CD4-positive, alpha-beta T cell treated with Interleukin-15 for 1 hour (primary cell): ENCODE measurements around the gene COPS6.

ENCODE experiments used
- DNase-seq: peaks from one replicate; pipeline ENCODE4 v3.0.0-alpha.2; 2020

The COPS6 gene

GRCh38 chr7:100080907-100081534 lies 7.7 kb upstream of the COPS6 start:
- DNase-seq: no peak

- peak; percentile 99 for DNase-seq
Measured at GRCh38 chr7:100081535-100082102, 7.2 kb upstream of the COPS6 start, which contains the start of gene ZNF3. Gene ZNF3, minus strand, starts transcription at chr7:100081723. Its CDS starts 4,366 bp downstream, at chr7:100077357.

DNA sequence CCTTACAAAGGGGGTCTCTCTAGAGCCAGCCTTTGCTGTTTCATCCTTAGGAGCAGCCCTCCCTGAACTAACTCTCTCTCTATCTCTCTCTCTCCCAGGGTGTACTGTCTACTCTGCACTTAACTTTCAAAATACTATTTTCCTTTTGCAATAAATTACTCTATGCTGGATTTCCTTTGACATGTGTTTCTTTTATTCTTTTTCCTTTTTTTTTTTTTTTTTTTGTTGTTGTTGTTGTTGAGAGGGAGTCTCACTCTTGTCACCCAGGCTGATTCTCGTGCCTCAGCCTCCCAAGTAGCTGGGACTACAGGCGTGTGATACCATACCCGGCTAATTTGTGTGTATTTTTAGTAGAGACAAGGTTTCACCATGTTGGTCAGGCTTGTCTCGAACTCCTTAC lies 5.8 kb upstream of the COPS6 start:
- DNase-seq: no peak

GRCh38 chr7:100085515-100085914 lies 3.3 kb upstream of the COPS6 start:
- no peak for DNase-seq

- DNase-seq: no peak
Measured at GRCh38 chr7:100087055-100087750, 1.6 kb upstream of the COPS6 start.

GRCh38 chr7:100088095-100088620 lies 611 bp upstream of the COPS6 start:
- no peak for DNase-seq

DNA sequence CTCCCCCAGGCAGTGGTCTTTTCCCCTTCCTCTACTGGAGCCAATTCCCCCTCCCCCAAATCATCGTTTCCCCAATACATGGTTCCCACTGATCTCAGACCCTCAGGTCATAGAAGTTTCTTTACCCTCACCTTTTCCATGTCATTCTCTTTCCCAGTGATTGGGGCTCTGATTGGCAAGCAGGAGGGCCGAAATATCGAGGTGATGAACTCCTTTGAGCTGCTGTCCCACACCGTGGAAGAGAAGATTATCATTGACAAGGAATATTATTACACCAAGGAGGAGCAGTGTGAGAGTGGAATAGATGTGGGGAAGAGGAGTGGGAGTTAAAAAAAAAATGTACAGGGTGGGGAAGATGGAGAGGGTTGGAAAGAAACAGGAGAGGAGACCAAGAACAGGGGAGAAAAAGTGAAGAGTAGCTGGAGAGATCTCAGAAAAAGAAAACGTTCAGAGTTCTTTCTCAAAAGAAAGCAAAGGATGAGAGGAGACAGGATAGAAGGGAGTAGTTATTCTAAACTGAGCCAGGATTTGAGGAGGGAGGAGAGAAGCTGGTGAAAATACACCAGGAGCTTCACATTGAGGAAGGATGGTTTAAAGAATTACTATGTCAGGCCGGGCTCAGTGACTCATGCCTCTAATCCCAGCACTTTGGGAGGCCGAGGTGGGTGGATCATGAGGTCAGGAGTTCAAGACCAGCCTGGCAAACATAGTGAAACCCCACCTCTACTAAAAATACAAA lies 858 bp downstream of the COPS6 start:
- no peak for DNase-seq

DNA sequence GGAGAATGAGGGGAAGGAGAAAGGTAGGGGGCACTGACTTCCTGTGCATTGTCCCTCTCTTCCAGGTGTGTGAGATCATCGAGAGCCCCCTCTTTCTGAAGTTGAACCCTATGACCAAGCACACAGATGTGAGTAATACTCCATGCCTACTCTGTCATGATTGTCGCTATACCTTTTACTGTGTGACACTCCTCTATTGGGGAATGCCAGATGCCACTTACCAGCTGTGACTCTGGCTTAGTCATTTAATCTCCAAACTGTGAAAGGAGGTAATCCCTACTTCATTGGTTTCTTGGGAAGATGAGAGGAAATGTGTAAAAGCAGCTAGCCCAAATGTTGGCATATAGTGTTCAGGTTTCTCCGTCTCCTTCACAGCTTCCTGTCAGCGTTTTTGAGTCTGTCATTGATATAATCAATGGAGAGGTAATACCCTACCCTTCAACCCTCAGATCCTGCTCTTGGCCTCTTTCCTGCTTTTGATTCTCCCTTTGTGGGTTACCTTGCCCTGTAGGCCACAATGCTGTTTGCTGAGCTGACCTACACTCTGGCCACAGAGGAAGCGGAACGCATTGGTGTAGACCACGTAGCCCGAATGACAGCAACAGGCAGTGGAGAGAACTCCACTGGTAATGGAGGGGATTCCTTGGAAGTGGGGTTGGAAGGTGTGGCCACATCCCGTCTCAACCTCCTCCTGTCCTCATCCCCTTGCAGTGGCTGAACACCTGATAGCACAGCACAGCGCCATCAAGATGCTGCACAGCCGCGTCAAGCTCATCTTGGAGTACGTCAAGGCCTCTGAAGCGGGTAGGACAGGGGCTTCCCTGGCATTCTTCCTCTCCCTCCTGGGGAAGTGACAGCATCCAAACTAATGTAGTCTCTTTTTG lies 2.0 kb downstream of the COPS6 start:
- no peak for DNase-seq

GRCh38 chr7:100091411-100092181 lies 2.8 kb downstream of the COPS6 start:
- no peak for DNase-seq

DNA sequence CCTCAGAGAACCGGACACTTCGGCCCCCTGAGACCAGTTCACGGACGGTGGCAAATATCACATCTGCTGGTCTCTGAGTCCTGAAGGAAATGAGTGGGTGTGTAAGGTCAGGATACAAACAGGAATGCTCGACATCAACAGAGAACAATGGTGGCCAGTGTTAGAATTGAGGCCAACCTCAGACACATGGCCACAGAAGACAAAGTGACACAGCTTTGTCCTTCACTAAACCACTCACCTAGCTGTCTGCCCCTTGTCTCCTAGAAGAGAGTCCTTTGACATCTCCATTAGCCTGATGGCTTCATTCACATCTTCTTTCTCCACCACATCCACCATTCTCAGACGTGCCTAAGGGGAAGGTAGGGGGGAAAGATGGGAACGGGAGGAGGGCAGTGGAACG lies 4.3 kb downstream of the COPS6 start:
- DNase-seq: no peak

DNA sequence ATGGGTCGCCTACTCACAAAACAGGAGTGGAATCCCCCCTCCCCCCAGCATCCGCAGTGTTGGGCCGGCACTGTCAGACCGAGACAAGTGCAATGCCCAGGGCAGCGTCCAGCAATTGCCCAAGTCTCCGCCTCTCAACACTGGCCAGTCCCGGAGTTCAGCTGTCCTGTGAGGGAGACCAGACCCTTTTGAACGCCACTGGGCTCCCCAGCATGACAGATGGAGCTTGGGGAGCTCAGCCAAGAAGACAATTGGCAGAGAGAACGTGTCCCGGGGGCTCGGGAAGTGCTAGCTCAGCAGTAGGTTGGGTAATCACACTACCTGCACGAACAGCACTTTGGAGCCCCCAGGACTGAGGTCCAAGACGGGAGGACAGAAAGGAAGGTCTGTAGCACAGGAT lies 4.7 kb downstream of the COPS6 start:
- DNase-seq: no peak

GRCh38 chr7:100093925-100094486 lies 5.2 kb downstream of the COPS6 start:
- DNase-seq: no peak

GRCh38 chr7:100095289-100095688 lies 6.5 kb downstream of the COPS6 start:
- no peak for DNase-seq

- DNase-seq: no peak
Measured at GRCh38 chr7:100095704-100096103, 6.9 kb downstream of the COPS6 start.

DNA sequence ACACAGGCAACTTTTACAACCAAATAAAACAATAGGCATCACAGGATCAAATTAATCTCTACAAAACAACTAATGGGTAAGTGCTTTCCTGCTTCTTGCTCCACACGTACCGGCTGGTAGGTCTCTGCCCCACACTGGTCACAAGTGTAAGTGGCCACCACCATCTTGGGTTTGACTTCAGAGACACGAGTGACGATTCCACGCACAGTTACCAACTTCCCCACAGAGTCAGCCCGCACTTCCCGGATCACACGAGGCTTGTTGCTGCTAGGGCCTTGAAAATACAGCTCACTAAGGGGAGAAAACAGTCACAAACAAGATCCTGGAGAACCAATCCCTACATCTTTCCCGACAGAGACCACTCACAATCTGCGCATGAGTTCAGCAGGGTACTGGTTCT lies 10.1 kb downstream of the COPS6 start:
- DNase-seq: no peak

DNA sequence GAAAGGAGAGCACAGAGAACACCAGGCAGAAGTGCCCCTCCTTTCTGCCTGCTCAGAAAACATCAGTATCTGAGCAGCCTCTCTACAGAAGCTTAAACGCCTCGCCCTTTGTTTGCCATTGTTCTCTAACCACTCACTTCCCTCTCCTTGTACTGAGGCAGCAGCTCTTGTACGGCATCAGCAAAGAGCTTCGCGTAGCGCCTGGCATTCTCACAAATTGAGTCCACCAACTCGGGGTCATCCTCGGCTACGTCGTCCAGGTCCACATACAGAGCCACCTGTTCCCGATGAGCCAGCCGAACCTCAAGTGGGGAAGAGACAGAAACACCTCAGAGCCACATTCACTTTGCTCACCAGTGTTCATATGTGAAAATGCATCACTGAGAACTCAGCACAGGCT lies 10.7 kb downstream of the COPS6 start:
- DNase-seq: no peak

- DNase-seq: peak; percentile 84
Measured at GRCh38 chr7:100100420-100101015, 11.7 kb downstream of the COPS6 start.

DNA sequence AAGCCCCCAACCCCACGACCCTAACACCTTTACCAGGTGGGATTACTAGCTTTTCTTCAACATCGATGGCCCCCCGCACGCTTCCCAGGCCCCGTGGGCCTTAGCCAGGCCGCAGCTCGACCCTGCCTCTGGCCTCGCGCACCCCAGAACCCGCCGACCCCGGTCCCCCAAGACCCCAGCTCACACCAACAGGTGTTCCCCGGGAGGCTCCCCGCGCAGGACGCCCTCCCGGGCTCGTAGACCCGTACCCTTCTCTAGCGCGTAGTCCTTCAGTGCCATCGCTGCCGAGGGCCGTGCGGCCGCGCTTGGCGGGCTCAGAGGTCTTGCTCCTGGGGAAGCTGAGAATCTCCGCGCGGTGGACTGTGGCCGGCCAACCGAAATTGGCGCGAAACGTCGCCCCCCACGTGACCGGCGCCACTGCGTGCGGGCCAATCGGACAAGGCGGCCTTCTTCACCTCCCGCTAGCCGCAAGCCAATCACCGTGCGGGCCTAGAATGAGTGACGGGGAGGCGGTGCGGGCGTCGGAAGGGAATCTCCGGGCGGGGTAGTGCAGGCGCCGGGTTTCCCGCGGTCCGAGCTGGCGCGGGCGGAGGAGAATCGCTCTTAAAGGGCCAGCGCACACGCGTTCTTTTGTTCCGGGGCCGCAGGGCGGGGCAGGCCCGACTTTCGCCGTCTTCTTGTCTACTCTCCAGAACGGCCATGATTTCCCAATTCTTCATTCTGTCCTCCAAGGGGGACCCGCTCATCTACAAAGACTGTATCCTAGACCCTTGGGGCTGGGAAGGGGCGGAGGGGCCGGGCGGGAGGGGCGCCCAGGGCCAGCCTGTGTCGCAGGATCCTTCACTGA lies 12.5 kb downstream of the COPS6 start, which contains the start of the genes AP4M1 and MCM7:
AP4M1 (plus strand) TSS at position 628 of the 847 bp plus-strand sequence; CDS start at position 700, 72 bp downstream.
MCM7 (minus strand) TSS at position 382 of the 847 bp plus-strand sequence; CDS start at position 279, 103 bp downstream.
- peak; percentile 96 for DNase-seq
